ENCODE results near the gene GPI.

- TF ChIP-seq CTCF (IDR thresholded peaks at IDR 0.05) (no peak), POLR2A (IDR thresholded peaks at IDR 0.05) (no peak)
These were observed 39.8 kb upstream of the GPI start for GRCh38 chr19:34325181-34325580.

Measured in uterus (tissue), 2 donors.